AG04450 (cell line): Measurements from ENCODE around the gene LHX5. TPM values are rescaled to one million over a fixed set of nuclear protein-coding genes. Genes with fewer than 3 reads are reported as not detected.

Experiments used
- CTCF ChIA-PET: fragments of 300-600, 350-600 bp; formaldehyde crosslinking; extraction: SDS; loops from one replicate; lab custom pipeline; 2022; ENCODE audit warnings: antibody characterized with exemption, inconsistent platforms; lab: Charles Lee
- POLR2A ChIA-PET: fragments of 350-600 bp; formaldehyde crosslinking; extraction: SDS; loops from one replicate; lab custom pipeline; 2021; ENCODE audit warnings: antibody characterized with exemption, inconsistent platforms; lab: Yijun Ruan, JAX
- DNase-seq: peaks from one replicate; pipeline ENCODE4 v3.0.0-alpha.2; 2011; ENCODE audit warnings: low read depth, low spot score
- H3K27ac ChIP-seq: one replicate; pipeline ENCODE4 v1.5.1; 2012; ENCODE audit warnings: low read depth, low read length, control low read depth
- H3K27me3 ChIP-seq: one replicate; pipeline ENCODE4 v1.6.0; 2012; ENCODE audit warnings: low read length; ENCODE audit not compliant: control insufficient read depth, insufficient read depth
- H3K4me3 ChIP-seq: 2 replicates; pipeline ENCODE4 v1.5.1; 2011; ENCODE audit warnings: mild to moderate bottlenecking, low read depth, low read length, control low read depth
- H3K9me3 ChIP-seq: 2 replicates; pipeline ENCODE4 v1.5.1; 2012; ENCODE audit warnings: low read length; ENCODE audit not compliant: control insufficient read depth, insufficient read depth
- CTCF ChIP-seq: IDR thresholded peaks from 2 replicates; pipeline ENCODE4 v1.5.1; 2011; ENCODE audit warnings: low read depth, low read length, control low read depth, inconsistent platforms
- polyA plus RNA-seq: library from polyadenylated mRNA; depleted of rRNA; stranded (reverse); fragments of >200 nt; gene quantifications from 2 replicates; pipeline ENCODE4 v1.2.3, GENCODE V29; 2011

LHX5 gene
- polyA plus RNA-seq, 1 experiment = not detected

GRCh38 chr12:113438523-113439300, 33.0 kb downstream of the LHX5 start:
- Histone ChIP-seq H3K9me3 (no peaks in the 10 kb centered on the region; the same call in 1 of the 2 replicates), H3K27me3 (peaks cover 9% of the 10 kb centered on the region), H3K4me3 (no peak overlapping the region), H3K27ac (no peak overlapping the region)
- TF ChIP-seq CTCF = no peak
- POLR2A ChIA-PET = no interaction called here
- CTCF ChIA-PET = no interaction called here
- no peak for DNase-seq

- DNase-seq = no peak
- H3K9me3 ChIP-seq = no peaks in the 10 kb centered on the region; the same call in 1 of the 2 replicates
- no peak for TF ChIP-seq CTCF
- POLR2A ChIA-PET = no interaction called here
- CTCF ChIA-PET = no interaction called here
- H3K4me3 ChIP-seq = no peak overlapping the region
- H3K27ac ChIP-seq = no peak overlapping the region
- peaks cover 9% of the 10 kb centered on the region for H3K27me3 ChIP-seq
Measured at GRCh38 chr12:113437729-113438100, 34.0 kb downstream of the LHX5 start.

GRCh38 chr12:113436993-113437728, 34.5 kb downstream of the LHX5 start:
- ChIA-PET POLR2A (no interaction called here), CTCF (no interaction called here)
- Histone ChIP-seq H3K9me3 (no peaks in the 10 kb centered on the region; the same call in 1 of the 2 replicates), H3K27me3 (peaks cover 9% of the 10 kb centered on the region), H3K4me3 (no peak overlapping the region), H3K27ac (no peak overlapping the region)
- no peak for TF ChIP-seq CTCF
- DNase-seq = no peak

- Histone ChIP-seq H3K9me3 (no peaks in the 10 kb centered on the region; the same call in 1 of the 2 replicates), H3K27ac (no peak overlapping the region), H3K4me3 (no peak overlapping the region), H3K27me3 (peaks cover 7% of the 10 kb centered on the region)
- TF ChIP-seq CTCF = no peak
- ChIA-PET POLR2A (no interaction called here), CTCF (interaction anchor here (2.4 kb wide), 1 partner anchor 11 kb away, joined by 24 read pairs; no protein-coding TSS in a partner anchor)
- no peak for DNase-seq
Measured at GRCh38 chr12:113436586-113436985, 35.1 kb downstream of the LHX5 start.

GRCh38 chr12:113435367-113435766, 36.3 kb downstream of the LHX5 start:
- no peak for DNase-seq
- ChIA-PET POLR2A (no interaction called here), CTCF (interaction anchor here (0.9 to 2.4 kb wide), 2 partner anchors 10 to 27 kb away, joined by 4 to 24 read pairs; no protein-coding TSS in a partner anchor)
- H3K27me3 ChIP-seq = peaks cover 4% of the 10 kb centered on the region
- no peak for TF ChIP-seq CTCF
- no peak overlapping the region for H3K27ac ChIP-seq
- H3K9me3 ChIP-seq = no peaks in the 10 kb centered on the region; the same call in 1 of the 2 replicates
- H3K4me3 ChIP-seq = no peak overlapping the region
